Brain microvascular endothelial cell (primary cell): ENCODE measurements around the gene TMEM151B.

Experiments
- DNase-seq: peaks from one replicate; pipeline ENCODE4 v3.0.0-alpha.2; 2020
- H3K27ac ChIP-seq: fragments of 250-450 bp; sonication (Bioruptor Pico); 2 replicates; pipeline ENCODE4 v1.5.1; 2020; ENCODE audit warnings: mild to moderate bottlenecking, moderate library complexity
- H3K27me3 ChIP-seq: fragments of 250-450 bp; sonication (Bioruptor Pico); replicated peaks from 2 replicates; pipeline ENCODE4 v1.5.1; 2020; ENCODE audit warnings: mild to moderate bottlenecking
- H3K36me3 ChIP-seq: fragments of 250-450 bp; sonication (Bioruptor Pico); replicated peaks from 2 replicates; pipeline ENCODE4 v1.5.1; 2020; ENCODE audit warnings: mild to moderate bottlenecking
- H3K4me3 ChIP-seq: 2 replicates; pipeline ENCODE4 v1.5.1; 2011; ENCODE audit warnings: low read depth, mild to moderate bottlenecking, control low read depth, low read length, moderate library complexity
- CTCF ChIP-seq: IDR thresholded peaks from 2 replicates; pipeline ENCODE4 v1.5.1; 2011; ENCODE audit warnings: low read depth, mild to moderate bottlenecking, moderate library complexity, low read length, control low read depth, inconsistent platforms; ENCODE audit errors: missing control alignments
- in situ Hi-C: cut with HindIII; loops from 2 replicates; pipeline ENCODE4 v1.10.0; 2017; ENCODE audit warnings: low sequenced_read_pairs, low pct_ligation_motif_present

TMEM151B gene

GRCh38 chr6:44267252-44267651, 3.0 kb upstream of the TMEM151B start:
- Histone ChIP-seq H3K36me3 (no peaks in the 10 kb centered on the region), H3K4me3 (no peak overlapping the region), H3K27ac (no peak overlapping the region), H3K27me3 (peaks cover 28% of the 10 kb centered on the region)
- in situ Hi-C loops, result no loop called here
- no peak for TF ChIP-seq CTCF
- no peak for DNase-seq

- Histone ChIP-seq H3K4me3 (no peak overlapping the region), H3K27ac (no peak overlapping the region), H3K36me3 (no peaks in the 10 kb centered on the region), H3K27me3 (peaks cover 35% of the 10 kb centered on the region)
- in situ Hi-C loops, result no loop called here
- TF ChIP-seq CTCF, result peak; percentile 98
- peak; percentile 29 for DNase-seq
Measured at GRCh38 chr6:44268095-44268628, 2.1 kb upstream of the TMEM151B start.

GRCh38 chr6:44269178-44269920, 901 bp upstream of the TMEM151B start:
- Histone ChIP-seq H3K27ac (no peak overlapping the region), H3K36me3 (no peaks in the 10 kb centered on the region), H3K27me3 (peaks cover 37% of the 10 kb centered on the region), H3K4me3 (no peak overlapping the region)
- TF ChIP-seq CTCF, result no peak
- in situ Hi-C loops, result no loop called here
- no peak for DNase-seq

- H3K27me3 ChIP-seq, result peaks cover 42% of the 10 kb centered on the region
- DNase-seq, result no peak
- no peak for TF ChIP-seq CTCF
- no peak overlapping the region for H3K4me3 ChIP-seq
- in situ Hi-C loops, result no loop called here
- no peak overlapping the region for H3K27ac ChIP-seq
- H3K36me3 ChIP-seq, result no peaks in the 10 kb centered on the region
Measured at GRCh38 chr6:44270526-44271405, 516 bp downstream of the TMEM151B start.

GRCh38 chr6:44271406-44271723, 1.1 kb downstream of the TMEM151B start:
- in situ Hi-C loops, result no loop called here
- peaks cover 48% of the 10 kb centered on the region for H3K27me3 ChIP-seq
- H3K27ac ChIP-seq, result no peak overlapping the region
- no peaks in the 10 kb centered on the region for H3K36me3 ChIP-seq
- DNase-seq, result no peak
- no peak for TF ChIP-seq CTCF
- H3K4me3 ChIP-seq, result no peak overlapping the region
